IMR-90 (cell line): ENCODE measurements around the gene IL23R. TPM values are rescaled to one million over a fixed set of nuclear protein-coding genes. Genes with fewer than 3 reads are reported as not detected.

Source experiments
- ATAC-seq: fragments of 200-7000 bp; cut with Tn5 transposase; 2 replicates; pipeline ENCODE4 v1.9.1; 2020; ENCODE audit warnings: low read depth, mild to moderate bottlenecking, moderate library complexity
- BruUV-seq: library from RNA; stranded (reverse); fragments of 400-500 nt; replicated peaks from 2 replicates; lab custom pipeline; 2021; lab: Mats Ljungman, UMichigan
- CTCF ChIA-PET: fragments of 300-600 bp; formaldehyde crosslinking; extraction: SDS; loops from one replicate; lab custom pipeline; 2021; ENCODE audit warnings: antibody characterized with exemption; lab: Yijun Ruan, JAX
- POLR2A ChIA-PET: fragments of 300-600 bp; sonication (Branson Sonifier 250); formaldehyde crosslinking; loops from one replicate; lab custom pipeline; 2022; ENCODE audit warnings: antibody characterized with exemption; ENCODE audit not compliant: unreplicated experiment; lab: Charles Lee
- DNase-seq: peaks from one replicate; pipeline ENCODE4 v3.0.0; 2013
- H2AFZ ChIP-seq: replicated peaks from 2 replicates; pipeline ENCODE3; 2013; ENCODE audit warnings: low read length, mild to moderate bottlenecking; ENCODE audit not compliant: poor library complexity
- H2AK5ac ChIP-seq: 2 replicates; pipeline ENCODE4 v1.6.1; 2013; ENCODE audit warnings: low read depth, low read length, inconsistent platforms
- H2AK9ac ChIP-seq: replicated peaks from 2 replicates; pipeline ENCODE3; 2013; ENCODE audit warnings: mild to moderate bottlenecking, low read depth, low read length, moderate library complexity; ENCODE audit not compliant: poor library complexity
- H2BK120ac ChIP-seq: 2 replicates; pipeline ENCODE4 v1.6.1; 2013; ENCODE audit warnings: low read depth, low read length, inconsistent platforms
- H2BK15ac ChIP-seq: 3 replicates; pipeline ENCODE4 v1.6.1; 2013; ENCODE audit warnings: low read depth, low read length, inconsistent platforms
- H2BK20ac ChIP-seq: 2 replicates; pipeline ENCODE4 v1.6.1; 2013; ENCODE audit warnings: low read depth, mild to moderate bottlenecking, inconsistent platforms, low read length, moderate library complexity
- H2BK5ac ChIP-seq: 2 replicates; pipeline ENCODE4 v1.6.1; 2013; ENCODE audit warnings: mild to moderate bottlenecking, low read depth, low read length, inconsistent platforms; ENCODE audit not compliant: poor library complexity, severe bottlenecking
- H3K14ac ChIP-seq: replicated peaks from 2 replicates; pipeline ENCODE4 v1.6.1; 2013; ENCODE audit warnings: low read depth, low read length, inconsistent platforms
- H3K18ac ChIP-seq: 2 replicates; pipeline ENCODE4 v1.6.1; 2013; ENCODE audit warnings: low read depth, low read length, control low read depth
- H3K23ac ChIP-seq: 2 replicates; pipeline ENCODE4 v1.6.1; 2013; ENCODE audit warnings: low read depth, low read length, inconsistent platforms
- H3K27ac ChIP-seq: 2 replicates; pipeline ENCODE4 v1.5.1; 2013; ENCODE audit warnings: mild to moderate bottlenecking, control low read depth, low read length; ENCODE audit not compliant: insufficient read depth
- H3K27me3 ChIP-seq: 2 replicates; pipeline ENCODE4 v1.6.1; 2013; ENCODE audit warnings: low read length; ENCODE audit not compliant: control insufficient read depth, insufficient read depth
- H3K36me3 ChIP-seq: 2 replicates; pipeline ENCODE4 v1.6.1; 2013; ENCODE audit warnings: low read length, mixed read lengths; ENCODE audit not compliant: control insufficient read depth, insufficient read depth
- H3K4ac ChIP-seq: 2 replicates; pipeline ENCODE4 v1.6.1; 2013; ENCODE audit warnings: low read depth, low read length, inconsistent platforms
- H3K4me1 ChIP-seq: 2 replicates; pipeline ENCODE4 v1.6.1; 2013; ENCODE audit warnings: low read length, mixed read lengths; ENCODE audit not compliant: control insufficient read depth, insufficient read depth
- H3K4me2 ChIP-seq: 2 replicates; pipeline ENCODE4 v1.6.1; 2013; ENCODE audit warnings: low read depth, mild to moderate bottlenecking, control low read depth, low read length, moderate library complexity
- H3K4me3 ChIP-seq: 2 replicates; pipeline ENCODE4 v1.5.1; 2013; ENCODE audit warnings: low read depth, mild to moderate bottlenecking, control low read depth, low read length, moderate library complexity; ENCODE audit not compliant: insufficient read depth
- H3K56ac ChIP-seq: 2 replicates; pipeline ENCODE4 v1.6.1; 2013; ENCODE audit warnings: low read length, inconsistent platforms; ENCODE audit not compliant: insufficient read depth; ENCODE audit errors: extremely low read depth
- H3K79me1 ChIP-seq, 2 experiments: 2 replicates each; pipeline ENCODE4 v1.6.1; 2013; ENCODE audit warnings: low read length in 2 of 2, inconsistent platforms in 1 of 2, low read depth in 1 of 2
- H3K9ac ChIP-seq: 2 replicates; pipeline ENCODE4 v1.6.1; 2013; ENCODE audit warnings: low read depth, low read length, control low read depth
- H3K9me1 ChIP-seq: 2 replicates; pipeline ENCODE4 v1.6.1; 2013; ENCODE audit warnings: low read length, inconsistent platforms; ENCODE audit not compliant: insufficient read depth
- H3K9me3 ChIP-seq: 2 replicates; pipeline ENCODE4 v1.6.1; 2013; ENCODE audit warnings: low read length; ENCODE audit not compliant: control insufficient read depth, insufficient read depth
- H4K20me1 ChIP-seq: 2 replicates; pipeline ENCODE4 v1.6.1; 2013; ENCODE audit warnings: low read length, inconsistent platforms; ENCODE audit not compliant: insufficient read depth
- H4K5ac ChIP-seq: 2 replicates; pipeline ENCODE4 v1.6.1; 2013; ENCODE audit warnings: mild to moderate bottlenecking, low read depth, low read length, control low read depth
- H4K8ac ChIP-seq, 2 experiments: 2 replicates each; pipeline ENCODE4 v1.6.1; 2013; ENCODE audit warnings: low read depth in 2 of 2, low read length in 2 of 2, control low read depth in 1 of 2, inconsistent platforms in 1 of 2
- H4K91ac ChIP-seq: 2 replicates; pipeline ENCODE4 v1.6.1; 2013; ENCODE audit warnings: low read depth, low read length, inconsistent platforms; ENCODE audit not compliant: insufficient read depth
- MAFK ChIP-seq: IDR thresholded peaks from 2 replicates; pipeline ENCODE4 v1.6.1; 2012; ENCODE audit warnings: low read depth, low read length, improper control_type of control experiment
- RAD21 ChIP-seq: IDR thresholded peaks from 2 replicates; pipeline ENCODE4 v1.6.1; 2012; ENCODE audit warnings: low read length, improper control_type of control experiment
- SMC3 ChIP-seq: fragments of 150-350 bp; IDR thresholded peaks from 2 replicates; pipeline ENCODE4 v1.6.1; 2016; ENCODE audit warnings: low read depth, mild to moderate bottlenecking, antibody characterized with exemption, low read length, moderate library complexity
- WGBS, 2 experiments: methylation state at CpG; one replicate each; pipeline versions ENCODE4 v1.1.5 to v1.1.7; 2013; ENCODE audit warnings: missing lambda C conversion rate in 2 of 2; ENCODE audit not compliant: insufficient read length in 1 of 2; ENCODE audit errors: extremely low coverage in 2 of 2; 5-methylcytosine and 5-hydroxymethylcytosine counted together
- dilution Hi-C: fragments of 300-500 bp; cut with HindIII; formaldehyde crosslinking; loops from one replicate; pipeline ENCODE4 v1.14.3; 2018; ENCODE audit warnings: low sequenced_read_pairs; ENCODE audit not compliant: unreplicated experiment
- in situ Hi-C: fragments of 300-500 bp; cut with MboI; formaldehyde crosslinking; loops from 3 replicates; pipeline ENCODE4 v1.14.3; 2019; ENCODE audit warnings: low sequenced_read_pairs, inconsistent platforms, mixed read lengths
- intact Hi-C: fragments of 100-400 bp; cut with micrococcal nuclease; formaldehyde crosslinking; loops from 2 replicates; pipeline ENCODE4 v1.10.0; 2022
- polyA plus RNA-seq, 3 experiments: library from polyadenylated mRNA; depleted of rRNA; stranded (reverse); fragments of >200 nt; gene quantifications; 2 replicates each; pipeline ENCODE4 v1.2.3, GENCODE V29; 2012; ENCODE audit warnings: low replicate concordance in 1 of 3
- total RNA-seq: library from RNA; depleted of rRNA; stranded (reverse); fragments of >200 nt; gene quantifications from 2 replicates; pipeline ENCODE4 v1.2.3, GENCODE V29; 2012
- TF ChIP-seq, protein P1 (sequence below): conservative IDR thresholded peaks from 2 replicates; pipeline ENCODE4 v1.5.1; 2012; ENCODE audit warnings: mild to moderate bottlenecking, low read depth, low read length, improper control_type of control experiment
- TF ChIP-seq, protein P2 (sequence below): fragments of 150-350 bp; IDR thresholded peaks from 2 replicates; pipeline ENCODE4 v1.6.1; 2017; ENCODE audit warnings: mild to moderate bottlenecking, antibody characterized with exemption, low read length, low read depth

The IL23R gene
- total and polyA plus RNA-seq, 2 of the 4 experiments (the other 2 are of a cell fraction), result not detected

DNA sequence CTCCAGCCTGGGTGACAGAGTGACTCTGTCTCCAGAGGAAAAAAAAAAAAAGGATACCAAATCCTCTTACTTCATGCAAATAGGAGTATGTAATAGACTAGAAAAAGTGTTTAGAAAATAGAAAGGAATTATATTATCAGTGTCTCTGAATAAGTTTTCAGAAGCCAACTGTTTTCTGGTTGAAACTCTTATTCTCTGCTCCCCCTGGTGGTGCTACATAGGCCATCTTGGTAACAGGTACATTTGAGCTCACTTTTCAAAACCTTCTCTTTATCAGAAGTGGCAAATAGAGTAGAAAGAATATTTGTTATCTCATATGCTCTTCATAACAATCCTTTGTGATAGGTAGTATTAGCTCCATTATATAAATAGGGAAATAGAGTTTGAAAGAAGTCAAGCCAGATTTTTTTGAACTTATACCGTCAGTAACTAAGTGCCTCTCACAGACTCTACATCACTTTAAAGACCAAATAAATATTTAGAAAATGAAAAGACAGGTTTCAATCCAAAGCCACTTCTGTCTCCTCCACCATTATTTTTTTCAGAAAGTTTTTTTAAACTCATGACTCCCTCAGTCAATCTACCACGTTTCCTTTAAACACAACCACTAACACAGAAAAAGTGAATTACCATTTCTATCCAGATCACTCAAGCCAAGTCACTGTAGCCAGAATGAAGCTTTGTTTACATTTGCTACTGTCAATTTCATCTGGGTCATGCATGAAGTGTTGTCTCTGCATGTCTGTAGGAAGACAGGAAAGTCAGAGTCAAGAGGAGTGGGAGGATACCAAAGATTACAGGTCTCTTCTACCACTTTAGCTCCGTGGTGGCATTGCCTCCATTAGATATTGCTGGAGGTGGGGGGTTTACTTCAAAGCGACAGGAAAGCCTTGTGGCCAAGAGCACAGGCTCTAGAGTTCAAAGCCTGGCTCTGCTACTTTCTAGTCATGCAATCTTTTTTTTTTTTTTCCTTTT lies 45.6 kb downstream of the IL23R start:
- H3K9ac ChIP-seq, result no peak overlapping the region
- H2BK120ac ChIP-seq, result no peak overlapping the region
- H3K36me3 ChIP-seq, result no peaks in the 10 kb centered on the region
- no peaks in the 10 kb centered on the region for H3K4me1 ChIP-seq
- WGBS, 2 experiments, result no CpG with 5 or more reads among the region's 4 CpGs
- no peaks in the 10 kb centered on the region for H3K79me1 ChIP-seq
- DNase-seq (peak; percentile 34), ATAC-seq (peak; percentile 53; the same call in 1 of the 2 replicates)
- BruUV-seq, result no TSS peak
- no peak overlapping the region for H4K91ac ChIP-seq
- no peaks in the 10 kb centered on the region for H3K9me3 ChIP-seq
- H2AK5ac ChIP-seq, result no peak overlapping the region
- no peak overlapping the region for H2BK15ac ChIP-seq
- H2AK9ac ChIP-seq, result no peak overlapping the region
- no peak overlapping the region for H4K5ac ChIP-seq
- no peaks in the 10 kb centered on the region for H3K27me3 ChIP-seq
- dilution Hi-C loops, result no loop called here
- in situ Hi-C loops, result no loop called here
- H3K4me2 ChIP-seq, result no peak overlapping the region
- no peak overlapping the region for H3K27ac ChIP-seq
- H3K9me1 ChIP-seq, result no peaks in the 10 kb centered on the region
- no peak overlapping the region for H3K4ac ChIP-seq
- intact Hi-C loops, result loop anchor here (1.0 to 5.0 kb wide), 4 partner anchors 65 to 447 kb away; partner anchors contain the start of gene SLC35D1
- no peak overlapping the region for H3K14ac ChIP-seq
- CTCF ChIA-PET, result interaction anchor here (0.5 to 3.9 kb wide), 17 partner anchors 13 to 1073 kb away, joined by 3 to 22 read pairs (median 4); no protein-coding TSS in a partner anchor
- no peak overlapping the region for H2BK20ac ChIP-seq
- H3K56ac ChIP-seq, result no peak overlapping the region
- TF ChIP-seq SMC3 (peak; percentile 62), RAD21 (peak; percentile 44), MAFK (no peak)
- TF ChIP-seq, protein P1, sequence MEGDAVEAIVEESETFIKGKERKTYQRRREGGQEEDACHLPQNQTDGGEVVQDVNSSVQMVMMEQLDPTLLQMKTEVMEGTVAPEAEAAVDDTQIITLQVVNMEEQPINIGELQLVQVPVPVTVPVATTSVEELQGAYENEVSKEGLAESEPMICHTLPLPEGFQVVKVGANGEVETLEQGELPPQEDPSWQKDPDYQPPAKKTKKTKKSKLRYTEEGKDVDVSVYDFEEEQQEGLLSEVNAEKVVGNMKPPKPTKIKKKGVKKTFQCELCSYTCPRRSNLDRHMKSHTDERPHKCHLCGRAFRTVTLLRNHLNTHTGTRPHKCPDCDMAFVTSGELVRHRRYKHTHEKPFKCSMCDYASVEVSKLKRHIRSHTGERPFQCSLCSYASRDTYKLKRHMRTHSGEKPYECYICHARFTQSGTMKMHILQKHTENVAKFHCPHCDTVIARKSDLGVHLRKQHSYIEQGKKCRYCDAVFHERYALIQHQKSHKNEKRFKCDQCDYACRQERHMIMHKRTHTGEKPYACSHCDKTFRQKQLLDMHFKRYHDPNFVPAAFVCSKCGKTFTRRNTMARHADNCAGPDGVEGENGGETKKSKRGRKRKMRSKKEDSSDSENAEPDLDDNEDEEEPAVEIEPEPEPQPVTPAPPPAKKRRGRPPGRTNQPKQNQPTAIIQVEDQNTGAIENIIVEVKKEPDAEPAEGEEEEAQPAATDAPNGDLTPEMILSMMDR, result peak; percentile 56
- TF ChIP-seq, protein P2, sequence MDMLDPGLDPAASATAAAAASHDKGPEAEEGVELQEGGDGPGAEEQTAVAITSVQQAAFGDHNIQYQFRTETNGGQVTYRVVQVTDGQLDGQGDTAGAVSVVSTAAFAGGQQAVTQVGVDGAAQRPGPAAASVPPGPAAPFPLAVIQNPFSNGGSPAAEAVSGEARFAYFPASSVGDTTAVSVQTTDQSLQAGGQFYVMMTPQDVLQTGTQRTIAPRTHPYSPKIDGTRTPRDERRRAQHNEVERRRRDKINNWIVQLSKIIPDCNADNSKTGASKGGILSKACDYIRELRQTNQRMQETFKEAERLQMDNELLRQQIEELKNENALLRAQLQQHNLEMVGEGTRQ, result no peak
- no peak overlapping the region for H3K23ac ChIP-seq
- POLR2A ChIA-PET, result no interaction called here
- no peaks in the 10 kb centered on the region for H4K20me1 ChIP-seq
- no peak overlapping the region for H2BK5ac ChIP-seq
- H2AFZ ChIP-seq, result no peak overlapping the region
- no peak overlapping the region for H3K4me3 ChIP-seq
- no peak overlapping the region for H3K18ac ChIP-seq
- no peak overlapping the region for H4K8ac ChIP-seq
